ENCODE results near the gene ZSCAN31. TPM values are rescaled to one million over a fixed set of nuclear protein-coding genes. Genes with fewer than 3 reads are reported as not detected.

Gene ZSCAN31
- total RNA-seq (2021) (3.5 and 4.3 TPM in 2 replicates), Bru-seq, nascent RNA (percentile 44 among the genes with signal in this experiment), BruChase-seq, experiment 1, labeled RNA remaining after a 2-hour chase (percentile 42 among the genes with signal in this experiment), BruChase-seq, experiment 2, labeled RNA remaining after a 6-hour chase (percentile 25 among the genes with signal in this experiment)
- long read RNA-seq, partial matches to known transcripts, result 1 of 3 reads
- long read RNA-seq, other reads (novel, unspliced or antisense), result 1 of 3 reads

GRCh38 chr6:28335564-28336283 lies at the start of gene ZSCAN31:
ZSCAN31 (minus strand) TSS chr6:28336148; CDS start chr6:28329683, 6,465 bp downstream.
- H3K9me3 ChIP-seq (ENCODE audit: low read depth, low read length, poor library complexity, severe bottlenecking), result no peaks in the 10 kb centered on the region
- H3K27me3 ChIP-seq (replicated peaks; ENCODE audit: insufficient read depth, low read depth, low read length, poor library complexity), result no peaks in the 10 kb centered on the region
- H3K4me3 ChIP-seq (ENCODE audit: low read depth, low read length, poor library complexity, severe bottlenecking), result peak within 1 kb of the TSS; percentile 55
- ChIA-PET CTCF (interaction anchor here (1.0 kb wide), 1 partner anchor 20 kb away, joined by 7 read pairs; no protein-coding TSS in a partner anchor), POLR2A (ENCODE audit: low non-redundant PET) (interaction anchor here (0.6 to 1.1 kb wide), 2 partner anchors 54 to 791 kb away, joined by 3 to 10 read pairs; partner anchors contain the start of gene PGBD1)
- intact Hi-C loops (cut with micrococcal nuclease; ENCODE audit: unreplicated experiment), result loop anchor here (5.0 kb wide), 1 partner anchor 198 kb away; no protein-coding TSS in a partner anchor
- H3K4me1 ChIP-seq (ENCODE audit: insufficient read depth, low read length, poor library complexity, severe bottlenecking), result no peaks in the 10 kb centered on the region
- DNase-seq (ENCODE audit: low spot score), result peak; percentile 97
- TF ChIP-seq EZH2 (IDR thresholded peaks at IDR 0.05; ENCODE audit: borderline replicate concordance, low read depth, low read length, poor library complexity, severe bottlenecking), result no peak
- TSS peak; percentile 87 for BruUV-seq (replicated peaks)
- H3K36me3 ChIP-seq (ENCODE audit: insufficient read depth, low read length, poor library complexity, severe bottlenecking), result no peaks in the 10 kb centered on the region
- peak within 1 kb of the TSS; percentile 97 for H3K27ac ChIP-seq (ENCODE audit: low read depth, low read length, poor library complexity, severe bottlenecking)

DNA sequence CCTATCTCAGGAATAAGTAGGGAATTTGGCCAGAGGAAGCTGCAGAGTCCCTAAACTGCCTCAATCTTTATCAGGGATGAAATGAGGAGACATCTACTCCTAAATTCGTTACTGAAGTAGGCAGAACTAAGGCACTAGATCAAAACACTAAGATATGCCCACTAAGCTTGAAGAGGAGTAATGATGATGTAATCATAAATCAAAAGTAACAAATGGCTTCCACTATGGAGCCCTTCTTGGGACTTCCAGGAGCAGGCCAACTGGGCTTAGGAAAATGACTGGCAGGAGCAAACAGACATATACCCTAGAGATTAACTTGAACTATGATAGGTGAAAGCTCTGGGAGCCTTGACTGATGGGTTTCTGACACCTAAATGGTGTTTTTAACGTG lies 48.2 kb upstream of the ZSCAN31 start:
- TF ChIP-seq EZH2 (IDR thresholded peaks at IDR 0.05; ENCODE audit: borderline replicate concordance, low read depth, low read length, poor library complexity, severe bottlenecking), result no peak
- no peak for TF ChIP-seq CTCF (conservative IDR thresholded peaks at IDR 0.05; ENCODE audit: low read depth, low read length)
- intact Hi-C loops (cut with micrococcal nuclease; ENCODE audit: unreplicated experiment), result no loop called here
- DNase-seq (ENCODE audit: low spot score), result no peak
- H3K9me3 ChIP-seq (ENCODE audit: low read depth, low read length, poor library complexity, severe bottlenecking), result no peaks in the 10 kb centered on the region
- no TSS peak for BruUV-seq (replicated peaks)
- H3K4me1 ChIP-seq (ENCODE audit: insufficient read depth, low read length, poor library complexity, severe bottlenecking), result no peaks in the 10 kb centered on the region
- H3K36me3 ChIP-seq (ENCODE audit: insufficient read depth, low read length, poor library complexity, severe bottlenecking), result peaks cover 33% of the 10 kb centered on the region
- CTCF ChIA-PET, result no interaction called here
- no peaks in the 10 kb centered on the region for H3K27me3 ChIP-seq (replicated peaks; ENCODE audit: insufficient read depth, low read depth, low read length, poor library complexity)
- POLR2A ChIA-PET (ENCODE audit: low non-redundant PET), result no interaction called here
- no peak overlapping the region for H3K4me3 ChIP-seq (ENCODE audit: low read depth, low read length, poor library complexity, severe bottlenecking)
- no peak overlapping the region for H3K27ac ChIP-seq (ENCODE audit: low read depth, low read length, poor library complexity, severe bottlenecking)

GRCh38 chr6:28383235-28384142 lies 47.5 kb upstream of the ZSCAN31 start:
- no peaks in the 10 kb centered on the region for H3K27me3 ChIP-seq (replicated peaks; ENCODE audit: insufficient read depth, low read depth, low read length, poor library complexity)
- BruUV-seq (replicated peaks), result no TSS peak
- no peaks in the 10 kb centered on the region for H3K9me3 ChIP-seq (ENCODE audit: low read depth, low read length, poor library complexity, severe bottlenecking)
- no peak overlapping the region for H3K27ac ChIP-seq (ENCODE audit: low read depth, low read length, poor library complexity, severe bottlenecking)
- DNase-seq (ENCODE audit: low spot score), result peak; percentile 51
- peaks cover 34% of the 10 kb centered on the region for H3K36me3 ChIP-seq (ENCODE audit: insufficient read depth, low read length, poor library complexity, severe bottlenecking)
- H3K4me3 ChIP-seq (ENCODE audit: low read depth, low read length, poor library complexity, severe bottlenecking), result peak overlapping the region; percentile 50
- no peak for TF ChIP-seq EZH2 (IDR thresholded peaks at IDR 0.05; ENCODE audit: borderline replicate concordance, low read depth, low read length, poor library complexity, severe bottlenecking)
- TF ChIP-seq CTCF (conservative IDR thresholded peaks at IDR 0.05; ENCODE audit: low read depth, low read length), result peak; percentile 37; the same call in 1 of the 2 replicates
- H3K4me1 ChIP-seq (ENCODE audit: insufficient read depth, low read length, poor library complexity, severe bottlenecking), result no peaks in the 10 kb centered on the region
- ChIA-PET POLR2A (ENCODE audit: low non-redundant PET) (no interaction called here), CTCF (interaction anchor here (0.6 to 0.7 kb wide), 2 partner anchors 50 to 249 kb away, joined by 3 read pairs; no protein-coding TSS in a partner anchor)
- intact Hi-C loops (cut with micrococcal nuclease; ENCODE audit: unreplicated experiment), result no loop called here

Measured in A673 (cell line).